ENCODE measurements around the gene VEGFA.

DNA sequence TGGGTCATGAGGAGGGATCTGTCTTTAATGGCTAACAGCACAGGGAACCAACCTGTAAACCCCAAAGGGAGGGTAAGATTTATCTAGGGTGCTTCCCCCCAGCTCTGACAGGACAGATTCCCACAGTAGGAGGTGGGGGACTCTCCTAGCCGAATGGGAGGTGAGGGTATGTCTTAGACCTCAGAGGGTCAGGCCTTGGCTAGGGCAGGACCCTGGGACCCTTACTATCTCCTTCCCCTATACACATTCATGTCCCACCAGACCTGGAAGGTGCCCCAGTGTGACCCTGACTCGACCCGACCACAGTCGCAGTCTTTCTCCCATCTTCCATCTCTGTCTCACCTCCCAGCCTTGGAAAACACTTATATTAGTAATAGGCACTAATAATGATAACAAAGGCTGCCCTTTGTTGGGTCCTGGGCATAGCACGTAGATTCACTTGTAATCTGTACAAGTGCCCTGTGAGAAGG is 36.8 kb downstream of the VEGFA start:
- TF ChIP-seq GATA3 (IDR thresholded peaks at IDR 0.05; ENCODE audit: low read depth, low read length) (no peak), GATA2 (IDR thresholded peaks at IDR 0.05; ENCODE audit: low read depth, low read length) (no peak)
